Measurements from ENCODE around the gene PPP2R2B.

The PPP2R2B gene

GRCh38 chr5:146640285-146640896, 238.2 kb downstream of the PPP2R2B start:
- no peak for TF ChIP-seq ELF4 (IDR thresholded peaks at IDR 0.05)
- TF ChIP-seq ZNF384 (IDR thresholded peaks at IDR 0.05), result no peak
- no peak for TF ChIP-seq NFRKB (IDR thresholded peaks at IDR 0.05)
- TF ChIP-seq TARDBP (IDR thresholded peaks at IDR 0.05), result no peak
- POLR2A ChIA-PET, result no interaction called here
- no peak for DNase-seq (ENCODE audit: extremely low spot score)
- CTCF ChIA-PET, result interaction anchor here (0.6 kb wide), 1 partner anchor 100 kb away, joined by 3 read pairs; no protein-coding TSS in a partner anchor

GRCh38 chr5:146635443-146635842, 243.1 kb downstream of the PPP2R2B start:
- TF ChIP-seq HDGF (IDR thresholded peaks at IDR 0.05; ENCODE audit: borderline replicate concordance) (no peak), LEF1 (IDR thresholded peaks at IDR 0.05; ENCODE audit: borderline replicate concordance) (no peak), FOXA1 (IDR thresholded peaks at IDR 0.05) (no peak), SUZ12 (IDR thresholded peaks at IDR 0.05) (no peak), ARNT (IDR thresholded peaks at IDR 0.05) (no peak), FOXM1 (IDR thresholded peaks at IDR 0.05; ENCODE audit: borderline replicate concordance) (no peak), TARDBP (IDR thresholded peaks at IDR 0.05) (no peak), ZNF384 (IDR thresholded peaks at IDR 0.05) (no peak), SP1 (IDR thresholded peaks at IDR 0.05) (no peak), PKNOX1 (IDR thresholded peaks at IDR 0.05) (no peak), L3MBTL2 (conservative IDR thresholded peaks at IDR 0.05) (no peak), FOXK2 (IDR thresholded peaks at IDR 0.05) (no peak)
- CTCF ChIA-PET, result no interaction called here
- POLR2A ChIA-PET, result no interaction called here
- no peak for DNase-seq (ENCODE audit: extremely low spot score)

GRCh38 chr5:146633323-146633764, 245.2 kb downstream of the PPP2R2B start:
- no peak for DNase-seq (ENCODE audit: extremely low spot score)
- ChIA-PET CTCF (no interaction called here), POLR2A (no interaction called here)
- TF ChIP-seq FOXM1 (IDR thresholded peaks at IDR 0.05; ENCODE audit: borderline replicate concordance) (no peak), BHLHE40 (IDR thresholded peaks at IDR 0.05; ENCODE audit: borderline replicate concordance) (no peak), TARDBP (IDR thresholded peaks at IDR 0.05) (no peak), L3MBTL2 (conservative IDR thresholded peaks at IDR 0.05) (no peak), LEF1 (IDR thresholded peaks at IDR 0.05; ENCODE audit: borderline replicate concordance) (no peak), FOXK2 (IDR thresholded peaks at IDR 0.05) (no peak), SUZ12 (IDR thresholded peaks at IDR 0.05) (no peak), CTBP1 (IDR thresholded peaks at IDR 0.05; ENCODE audit: borderline replicate concordance) (no peak), NFRKB (IDR thresholded peaks at IDR 0.05) (no peak), ELF4 (IDR thresholded peaks at IDR 0.05) (no peak)

- no peak for DNase-seq (ENCODE audit: extremely low spot score)
- ChIA-PET POLR2A (no interaction called here), CTCF (no interaction called here)
- TF ChIP-seq HDGF (IDR thresholded peaks at IDR 0.05; ENCODE audit: borderline replicate concordance) (no peak), FOXM1 (IDR thresholded peaks at IDR 0.05; ENCODE audit: borderline replicate concordance) (no peak), NFRKB (IDR thresholded peaks at IDR 0.05) (no peak), BHLHE40 (IDR thresholded peaks at IDR 0.05; ENCODE audit: borderline replicate concordance) (no peak), TARDBP (IDR thresholded peaks at IDR 0.05) (no peak), FOXA1 (IDR thresholded peaks at IDR 0.05) (no peak), SP1 (IDR thresholded peaks at IDR 0.05) (no peak), ARNT (IDR thresholded peaks at IDR 0.05) (no peak), LEF1 (IDR thresholded peaks at IDR 0.05; ENCODE audit: borderline replicate concordance) (no peak), FOXK2 (IDR thresholded peaks at IDR 0.05) (no peak), ZNF384 (IDR thresholded peaks at IDR 0.05) (no peak), SUZ12 (IDR thresholded peaks at IDR 0.05) (no peak), L3MBTL2 (conservative IDR thresholded peaks at IDR 0.05) (no peak), CTBP1 (IDR thresholded peaks at IDR 0.05; ENCODE audit: borderline replicate concordance) (no peak), PKNOX1 (IDR thresholded peaks at IDR 0.05) (no peak), ELF4 (IDR thresholded peaks at IDR 0.05) (no peak)
Measured at GRCh38 chr5:146632620-146633322, 245.8 kb downstream of the PPP2R2B start.

GRCh38 chr5:146630472-146630871, 248.1 kb downstream of the PPP2R2B start:
- ChIA-PET CTCF (no interaction called here), POLR2A (no interaction called here)
- TF ChIP-seq LEF1 (IDR thresholded peaks at IDR 0.05; ENCODE audit: borderline replicate concordance) (no peak), FOXM1 (IDR thresholded peaks at IDR 0.05; ENCODE audit: borderline replicate concordance) (no peak), FOXA1 (IDR thresholded peaks at IDR 0.05) (no peak), ZNF384 (IDR thresholded peaks at IDR 0.05) (no peak), SUZ12 (IDR thresholded peaks at IDR 0.05) (no peak)
- no peak for DNase-seq (ENCODE audit: extremely low spot score)

- no peak for DNase-seq (ENCODE audit: extremely low spot score)
- ChIA-PET CTCF (no interaction called here), POLR2A (no interaction called here)
- TF ChIP-seq ELF4 (IDR thresholded peaks at IDR 0.05), result no peak
- no peak for TF ChIP-seq ARNT (IDR thresholded peaks at IDR 0.05)
- no peak for TF ChIP-seq FOXK2 (IDR thresholded peaks at IDR 0.05)
- no peak for TF ChIP-seq SP1 (IDR thresholded peaks at IDR 0.05)
- no peak for TF ChIP-seq ZNF384 (IDR thresholded peaks at IDR 0.05)
- no peak for TF ChIP-seq BHLHE40 (IDR thresholded peaks at IDR 0.05; ENCODE audit: borderline replicate concordance)
- TF ChIP-seq NFRKB (IDR thresholded peaks at IDR 0.05), result no peak
- TF ChIP-seq FOXM1 (IDR thresholded peaks at IDR 0.05; ENCODE audit: borderline replicate concordance), result no peak
- TF ChIP-seq FOXA1 (IDR thresholded peaks at IDR 0.05), result no peak
- no peak for TF ChIP-seq SUZ12 (IDR thresholded peaks at IDR 0.05)
- TF ChIP-seq PKNOX1 (IDR thresholded peaks at IDR 0.05), result no peak
- TF ChIP-seq TARDBP (IDR thresholded peaks at IDR 0.05), result no peak
- no peak for TF ChIP-seq HDGF (IDR thresholded peaks at IDR 0.05; ENCODE audit: borderline replicate concordance)
- TF ChIP-seq CTBP1 (IDR thresholded peaks at IDR 0.05; ENCODE audit: borderline replicate concordance), result no peak
- TF ChIP-seq L3MBTL2 (conservative IDR thresholded peaks at IDR 0.05), result no peak
- no peak for TF ChIP-seq LEF1 (IDR thresholded peaks at IDR 0.05; ENCODE audit: borderline replicate concordance)
Measured at GRCh38 chr5:146628950-146629349, 249.6 kb downstream of the PPP2R2B start.
